Measurements from ENCODE around the gene EYA2. TPM values are rescaled to one million over a fixed set of nuclear protein-coding genes. Genes with fewer than 3 reads are reported as not detected.
"Not testable (repeated sequence)": the region's sequence is repeated elsewhere in the genome, so short reads cannot be mapped to it uniquely, and the experiment has no call there.

EYA2 gene
- total RNA-seq, 1 donor from 2014 or later: 9.0 TPM

DNA sequence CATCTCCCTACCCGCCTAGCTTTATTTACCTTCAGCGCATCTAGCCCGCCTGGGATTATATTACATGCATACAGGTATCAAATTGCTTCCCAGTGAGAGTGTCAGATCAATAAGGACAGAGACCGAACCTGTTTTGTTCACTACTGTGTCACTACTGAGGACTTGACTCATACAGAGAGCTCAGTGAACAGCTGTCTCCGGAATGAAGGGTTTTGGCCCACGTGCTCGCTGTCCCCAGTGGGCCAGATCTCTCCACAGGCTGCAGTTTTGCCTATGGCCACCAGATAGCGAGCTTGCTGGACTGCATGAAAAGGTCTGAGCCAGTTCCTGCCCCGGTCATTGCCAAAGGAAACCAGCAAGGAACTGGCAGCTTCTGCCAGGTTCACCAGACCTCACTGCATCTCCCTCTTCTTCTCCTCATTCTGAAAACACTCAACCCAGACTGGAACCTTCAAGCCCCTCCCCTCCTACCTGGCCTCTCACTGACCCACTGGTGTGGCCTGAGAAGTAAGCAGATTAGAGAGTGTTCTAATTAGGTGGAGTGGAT, 311.0 kb downstream of the EYA2 start:
- H3K4me1 Mint-ChIP-seq: peaks cover 2% of the 10 kb centered on the region
- H3K27me3 Mint-ChIP-seq (ENCODE audit: low read depth): no peaks in the 10 kb centered on the region
- H3K27ac Mint-ChIP-seq: peak overlapping the region; percentile 36
- TF ChIP-seq, protein P1, sequence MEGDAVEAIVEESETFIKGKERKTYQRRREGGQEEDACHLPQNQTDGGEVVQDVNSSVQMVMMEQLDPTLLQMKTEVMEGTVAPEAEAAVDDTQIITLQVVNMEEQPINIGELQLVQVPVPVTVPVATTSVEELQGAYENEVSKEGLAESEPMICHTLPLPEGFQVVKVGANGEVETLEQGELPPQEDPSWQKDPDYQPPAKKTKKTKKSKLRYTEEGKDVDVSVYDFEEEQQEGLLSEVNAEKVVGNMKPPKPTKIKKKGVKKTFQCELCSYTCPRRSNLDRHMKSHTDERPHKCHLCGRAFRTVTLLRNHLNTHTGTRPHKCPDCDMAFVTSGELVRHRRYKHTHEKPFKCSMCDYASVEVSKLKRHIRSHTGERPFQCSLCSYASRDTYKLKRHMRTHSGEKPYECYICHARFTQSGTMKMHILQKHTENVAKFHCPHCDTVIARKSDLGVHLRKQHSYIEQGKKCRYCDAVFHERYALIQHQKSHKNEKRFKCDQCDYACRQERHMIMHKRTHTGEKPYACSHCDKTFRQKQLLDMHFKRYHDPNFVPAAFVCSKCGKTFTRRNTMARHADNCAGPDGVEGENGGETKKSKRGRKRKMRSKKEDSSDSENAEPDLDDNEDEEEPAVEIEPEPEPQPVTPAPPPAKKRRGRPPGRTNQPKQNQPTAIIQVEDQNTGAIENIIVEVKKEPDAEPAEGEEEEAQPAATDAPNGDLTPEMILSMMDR (IDR thresholded peaks at IDR 0.05; ENCODE audit: unreplicated experiment): peak; percentile 40
- H3K4me3 Mint-ChIP-seq: no peak overlapping the region
- peaks cover 31% of the 10 kb centered on the region for H3K36me3 Mint-ChIP-seq
- H3K9me3 Mint-ChIP-seq: peaks cover 4% of the 10 kb centered on the region
- DNase-seq (ENCODE audit: low spot score in 2 of 2, unreplicated experiment in 2 of 2): no peak

GRCh38 chr20:47206552-47206951, 311.9 kb downstream of the EYA2 start:
- H3K9me3 Mint-ChIP-seq; H3K4me3 Mint-ChIP-seq; DNase-seq (ENCODE audit: low spot score in 2 of 2, unreplicated experiment in 2 of 2); H3K27me3 Mint-ChIP-seq (ENCODE audit: low read depth); H3K27ac Mint-ChIP-seq; H3K4me1 Mint-ChIP-seq: not testable (repeated sequence)
- peaks cover 31% of the 10 kb centered on the region for H3K36me3 Mint-ChIP-seq

- Mint-ChIP-seq H3K36me3 (peaks cover 31% of the 10 kb centered on the region), H3K9me3 (peaks cover 4% of the 10 kb centered on the region), H3K4me3 (no peak overlapping the region), H3K27me3 (ENCODE audit: low read depth) (no peaks in the 10 kb centered on the region), H3K4me1 (peaks cover 2% of the 10 kb centered on the region), H3K27ac (no peak overlapping the region)
- no peak for DNase-seq (ENCODE audit: low spot score in 2 of 2, unreplicated experiment in 2 of 2)
- TF ChIP-seq, protein P1 (IDR thresholded peaks at IDR 0.05; ENCODE audit: unreplicated experiment): no peak
Measured at GRCh38 chr20:47206962-47207641, 312.5 kb downstream of the EYA2 start.

DNA sequence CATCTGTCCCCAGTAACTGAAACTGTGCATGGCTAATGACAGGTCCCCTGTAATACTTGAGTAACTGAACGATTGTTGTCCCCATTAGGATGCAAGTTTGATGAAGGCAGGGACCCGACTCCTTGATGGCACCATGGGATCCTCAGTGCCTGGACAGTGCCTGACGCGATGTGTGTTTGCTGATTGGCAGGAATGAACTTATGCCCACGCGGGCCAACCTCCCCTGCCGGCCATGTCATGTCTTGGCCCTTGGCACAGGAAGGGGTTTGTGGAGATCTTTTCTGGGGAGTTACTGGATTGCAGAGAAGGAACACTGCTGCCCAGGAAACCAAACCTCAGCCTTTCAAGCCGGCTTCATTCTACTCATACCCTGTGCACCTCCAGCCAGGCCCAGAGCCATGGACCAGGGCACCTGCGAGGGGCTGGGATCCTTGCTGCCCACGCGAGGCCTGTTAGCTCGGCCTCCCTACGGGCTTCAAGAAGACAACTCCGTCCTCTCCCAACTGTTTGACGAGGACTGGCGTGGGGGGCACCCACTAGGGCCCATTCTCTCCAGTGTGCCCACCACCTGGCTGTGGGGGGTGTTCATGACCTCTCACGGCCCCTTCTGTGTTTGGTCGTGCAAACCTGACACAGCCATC, 314.0 kb downstream of the EYA2 start:
- no peak for DNase-seq (ENCODE audit: low spot score in 2 of 2, unreplicated experiment in 2 of 2)
- Mint-ChIP-seq H3K27me3 (ENCODE audit: low read depth) (no peaks in the 10 kb centered on the region), H3K9me3 (peaks cover under 1% of the 10 kb centered on the region), H3K36me3 (peaks cover 26% of the 10 kb centered on the region), H3K4me3 (no peak overlapping the region), H3K27ac (no peak overlapping the region), H3K4me1 (peaks cover 2% of the 10 kb centered on the region)
- TF ChIP-seq, protein P1 (IDR thresholded peaks at IDR 0.05; ENCODE audit: unreplicated experiment): no peak

DNA sequence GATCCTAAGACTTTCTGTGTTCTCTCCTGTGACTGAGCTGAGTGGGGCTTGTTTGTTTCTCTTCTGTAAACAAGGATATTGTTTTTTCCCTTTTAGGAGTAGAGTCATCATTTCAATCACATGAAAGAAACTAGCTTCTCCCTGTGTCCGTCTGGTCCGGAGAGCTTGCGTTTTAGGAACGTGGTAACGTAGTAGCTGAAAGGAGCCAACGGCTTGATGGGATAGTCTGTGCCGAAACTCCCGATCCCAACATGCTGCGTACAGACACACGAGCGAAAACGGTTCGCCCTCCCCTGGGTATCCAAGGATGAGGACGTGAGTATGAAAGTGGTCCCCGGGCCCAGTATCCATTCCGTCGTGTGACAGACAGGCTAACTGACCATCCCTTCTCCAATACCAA, 315.3 kb downstream of the EYA2 start:
- Mint-ChIP-seq H3K27me3 (ENCODE audit: low read depth) (no peaks in the 10 kb centered on the region), H3K36me3 (peaks cover 26% of the 10 kb centered on the region), H3K27ac (no peak overlapping the region), H3K4me3 (no peak overlapping the region), H3K4me1 (peaks cover 2% of the 10 kb centered on the region), H3K9me3 (no peaks in the 10 kb centered on the region)
- TF ChIP-seq, protein P1 (IDR thresholded peaks at IDR 0.05; ENCODE audit: unreplicated experiment): no peak
- no peak for DNase-seq (ENCODE audit: low spot score in 2 of 2, unreplicated experiment in 2 of 2)

DNA sequence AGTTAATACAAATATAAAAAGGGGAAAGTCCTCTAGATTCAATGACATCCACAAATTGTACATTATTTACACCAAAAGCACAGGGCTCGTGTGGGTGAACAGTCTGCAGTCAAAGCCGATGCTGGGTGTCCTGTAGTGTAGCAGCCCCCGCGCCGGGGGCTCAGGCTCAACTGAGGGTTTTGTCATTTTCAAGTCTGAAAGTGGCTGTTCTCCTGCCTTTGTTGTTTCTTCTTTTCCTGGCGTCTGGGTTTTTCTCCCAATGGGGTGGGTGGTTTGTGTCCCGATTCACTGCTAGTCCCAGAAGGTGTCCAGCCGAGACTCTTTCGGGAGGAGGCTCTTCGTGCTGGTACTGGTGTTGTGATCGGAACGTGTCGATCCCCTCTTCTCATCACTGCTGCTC, 315.8 kb downstream of the EYA2 start:
- Mint-ChIP-seq H3K27me3 (ENCODE audit: low read depth) (no peaks in the 10 kb centered on the region), H3K36me3 (peaks cover 26% of the 10 kb centered on the region), H3K4me3 (no peak overlapping the region), H3K27ac (no peak overlapping the region), H3K4me1 (peaks cover 2% of the 10 kb centered on the region), H3K9me3 (no peaks in the 10 kb centered on the region)
- DNase-seq (ENCODE audit: low spot score in 2 of 2, unreplicated experiment in 2 of 2): no peak
- TF ChIP-seq, protein P1 (IDR thresholded peaks at IDR 0.05; ENCODE audit: unreplicated experiment): no peak
